Activated CD4-positive, alpha-beta T cell treated with anti-CD3 and anti-CD28 coated beads for 1 hour (primary cell): ENCODE data around the gene CSMD2.

ENCODE experiments used
- DNase-seq: peaks from one replicate; pipeline ENCODE4 v3.0.0-alpha.2; 2020

The CSMD2 gene

DNA sequence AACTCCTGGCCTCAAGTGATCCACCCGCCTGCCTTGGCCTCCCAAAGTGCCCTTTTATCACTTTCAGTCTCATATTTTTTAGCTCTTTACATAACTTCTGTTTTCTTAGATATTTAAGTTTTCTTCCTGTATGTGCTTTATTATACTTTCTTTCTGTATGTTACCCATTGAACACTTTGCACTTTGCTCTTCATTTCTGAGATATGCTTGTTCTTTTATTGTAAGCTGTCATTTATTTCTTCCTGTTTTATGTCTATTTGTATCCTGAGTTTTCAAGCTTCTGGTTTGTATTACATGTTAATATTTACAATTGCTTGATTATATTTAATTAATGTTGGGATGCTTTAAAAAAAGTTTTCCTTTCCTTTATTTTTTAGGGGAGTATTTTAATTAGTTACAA lies 656.9 kb downstream of the CSMD2 start:
- DNase-seq: no peak

DNA sequence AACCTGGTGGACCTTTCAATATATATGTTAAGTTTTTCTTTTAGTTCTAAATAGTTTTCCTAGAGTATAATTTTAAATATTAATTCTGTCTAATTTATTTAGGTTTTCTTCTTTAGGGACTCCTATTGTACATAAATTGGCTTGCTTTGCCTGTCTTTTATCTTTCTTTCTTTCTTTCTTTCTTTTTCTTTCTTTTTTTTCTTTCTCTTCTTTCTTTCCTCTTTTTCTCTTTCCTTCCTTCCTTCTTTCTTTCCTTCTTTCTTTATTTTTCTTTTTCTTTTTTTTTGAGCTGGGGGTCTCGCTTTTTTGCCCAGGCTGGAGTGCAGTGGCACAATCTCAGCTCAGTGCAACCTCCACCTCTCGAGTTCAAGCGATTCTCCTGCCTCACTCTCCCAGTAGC lies 657.4 kb downstream of the CSMD2 start:
- no peak for DNase-seq

DNA sequence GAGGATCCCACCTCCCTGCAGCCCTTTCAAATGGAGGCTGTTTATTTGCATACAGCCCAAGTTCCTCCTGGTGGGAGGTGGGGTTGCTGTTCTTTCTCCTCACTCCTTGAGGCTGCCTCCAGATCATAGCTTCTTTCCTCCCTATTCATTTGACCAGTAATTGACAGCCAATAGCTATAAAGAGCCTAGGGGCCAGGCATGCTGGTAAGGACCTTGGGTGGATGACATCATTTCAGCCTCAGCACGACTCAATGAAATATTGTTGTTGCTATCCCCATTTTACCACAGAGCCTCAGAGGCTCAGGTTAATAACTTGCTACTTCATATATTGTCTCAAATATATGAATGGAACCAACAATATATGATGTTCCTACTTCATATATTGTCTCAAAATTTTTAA lies 661.5 kb downstream of the CSMD2 start:
- no peak for DNase-seq

DNA sequence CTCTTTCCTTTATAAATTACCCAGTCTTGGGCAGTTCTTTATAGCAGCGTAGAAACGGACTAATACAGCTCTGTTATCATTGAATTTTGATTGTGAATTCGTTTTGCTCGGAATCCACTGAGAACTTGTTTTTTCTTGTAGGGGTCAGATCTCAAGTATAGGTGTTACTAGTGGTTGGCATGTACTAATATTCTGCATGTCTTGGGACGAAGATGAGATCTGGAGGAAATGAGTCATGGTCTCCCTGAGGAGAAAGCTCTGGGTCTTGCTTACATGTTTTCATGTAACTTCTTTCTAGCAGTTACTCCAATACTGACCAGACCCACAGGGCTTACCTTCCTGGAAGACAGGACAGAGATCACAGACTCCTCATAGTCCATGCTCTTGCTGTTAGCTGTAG lies 662.3 kb downstream of the CSMD2 start:
- no peak for DNase-seq

DNA sequence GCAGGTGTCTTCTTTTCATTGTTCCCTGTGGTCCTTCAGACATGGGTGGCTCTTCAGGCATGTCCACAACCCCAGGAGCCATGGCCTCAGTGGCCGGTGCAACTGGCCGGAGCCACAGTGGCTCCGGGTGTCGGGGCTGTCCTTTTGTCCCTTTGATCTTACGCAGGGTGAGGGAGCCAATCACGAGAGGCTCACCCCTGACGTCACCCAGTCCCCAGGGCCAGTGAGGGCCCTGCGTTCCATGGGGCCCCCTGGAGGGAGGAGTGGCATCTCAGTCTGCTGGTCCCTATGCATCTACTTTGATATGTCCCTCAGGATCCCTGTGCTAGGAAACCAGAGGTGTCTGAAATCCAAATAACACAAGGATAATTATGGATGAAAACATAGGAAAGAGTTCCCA lies 663.3 kb downstream of the CSMD2 start:
- DNase-seq: no peak

DNA sequence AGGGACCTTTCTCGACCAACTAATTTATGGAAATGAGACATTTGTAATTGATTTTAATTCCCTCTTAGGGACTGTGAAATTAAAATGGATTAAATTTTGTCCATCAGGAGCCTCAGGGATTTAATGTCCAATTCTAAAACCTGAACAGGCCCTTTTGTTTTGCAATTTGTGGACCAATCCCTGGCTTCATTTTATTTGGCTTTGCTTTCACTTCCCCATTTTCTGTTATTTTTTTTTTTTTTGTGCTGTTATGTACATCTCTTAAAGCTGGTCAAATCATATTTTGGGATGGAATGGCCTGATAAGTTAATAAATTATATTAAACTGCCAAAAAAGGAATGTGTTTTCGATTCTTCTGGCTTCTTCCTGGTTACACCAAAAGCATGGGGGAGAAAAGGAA lies 663.7 kb downstream of the CSMD2 start:
- DNase-seq: no peak

DNA sequence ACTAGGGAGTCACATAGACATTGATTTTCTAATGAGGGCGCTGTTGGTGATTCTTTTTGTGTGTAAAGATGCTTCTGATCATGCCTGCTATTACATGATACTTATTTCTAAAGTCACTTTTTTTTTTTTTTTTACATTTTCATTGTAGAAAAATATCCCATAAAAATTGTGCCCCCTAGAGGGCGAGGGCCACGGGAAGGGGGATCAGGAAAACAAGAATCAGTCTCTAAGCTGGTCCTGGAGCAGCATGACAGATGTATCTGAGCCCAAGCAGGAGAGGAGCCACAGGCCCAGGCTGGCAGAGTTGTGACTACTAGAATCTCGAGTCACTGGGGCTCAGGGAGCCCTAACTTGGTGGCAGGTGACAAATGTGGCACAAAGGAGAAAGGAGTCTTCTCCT lies 664.5 kb downstream of the CSMD2 start:
- no peak for DNase-seq

DNA sequence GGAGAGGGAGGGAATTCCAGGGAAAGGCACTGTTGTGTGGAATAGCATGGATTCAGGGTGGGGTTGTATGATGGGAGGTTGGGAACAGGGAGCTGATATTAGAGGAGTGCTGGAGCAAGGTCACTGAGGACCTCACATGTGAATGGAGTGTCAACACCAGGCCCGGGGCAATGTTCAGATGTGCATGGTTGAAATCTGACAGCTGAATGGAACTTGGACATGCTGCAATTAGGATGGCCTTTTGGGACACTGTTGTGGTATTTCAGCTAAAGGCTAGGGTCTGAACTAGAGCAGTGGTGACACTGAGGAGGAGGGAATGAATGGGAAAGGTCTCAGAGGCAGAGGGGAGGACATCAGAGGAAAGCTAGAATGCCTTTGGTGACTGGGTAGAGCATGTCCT lies 667.6 kb downstream of the CSMD2 start:
- DNase-seq: no peak

DNA sequence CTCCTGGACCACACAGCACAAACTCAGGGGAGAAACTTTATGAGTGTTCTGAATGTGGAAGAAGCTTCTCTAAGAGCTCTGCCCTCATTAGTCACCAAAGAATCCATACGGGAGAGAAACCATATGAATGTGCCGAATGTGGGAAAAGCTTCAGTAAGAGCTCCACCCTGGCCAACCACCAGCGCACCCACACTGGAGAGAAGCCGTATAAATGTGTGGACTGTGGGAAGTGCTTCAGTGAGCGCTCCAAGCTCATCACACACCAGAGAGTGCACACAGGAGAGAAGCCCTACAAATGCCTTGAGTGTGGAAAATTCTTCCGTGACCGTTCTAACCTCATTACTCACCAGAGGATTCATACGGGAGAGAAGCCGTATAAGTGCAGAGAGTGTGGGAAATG lies 670.1 kb downstream of the CSMD2 start:
- DNase-seq: no peak

DNA sequence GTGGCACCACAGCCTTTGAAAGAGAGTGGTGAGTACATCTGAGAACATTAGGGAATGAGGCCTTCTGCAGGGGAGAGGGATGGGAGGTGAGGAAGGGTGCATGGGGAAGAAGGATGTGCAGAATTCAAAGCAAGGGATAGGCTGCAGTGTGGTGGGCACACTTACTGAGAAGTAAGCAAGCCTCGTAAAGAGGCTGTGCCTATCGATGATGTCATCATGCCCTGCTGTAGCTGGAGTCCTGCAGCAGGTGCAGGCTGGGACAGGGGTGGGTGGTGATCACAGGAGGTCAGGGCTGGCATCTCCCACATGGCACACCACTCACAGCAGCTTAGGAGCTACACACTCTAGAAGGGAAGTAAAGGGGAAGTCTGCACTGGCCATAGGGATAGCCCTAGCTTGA lies 676.4 kb downstream of the CSMD2 start:
- no peak for DNase-seq

DNA sequence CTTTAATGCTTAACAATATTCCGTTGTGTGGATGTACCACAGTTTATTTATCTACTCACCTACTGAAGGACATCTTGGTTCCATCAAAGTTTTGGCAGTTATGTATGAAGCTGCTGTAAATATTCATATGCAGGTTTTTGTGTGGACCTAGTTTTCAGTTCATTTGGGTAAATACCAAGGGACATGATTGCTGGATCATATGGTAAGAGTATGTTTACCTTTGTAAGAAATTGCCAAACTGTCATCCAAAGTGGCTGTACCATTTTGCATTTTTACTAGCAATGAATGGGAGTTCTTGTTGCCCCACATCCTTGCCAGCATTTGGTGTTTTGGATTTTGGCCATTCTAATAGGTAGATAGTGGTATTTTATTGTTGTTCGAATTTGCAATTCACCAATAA lies 682.6 kb downstream of the CSMD2 start:
- DNase-seq: no peak

DNA sequence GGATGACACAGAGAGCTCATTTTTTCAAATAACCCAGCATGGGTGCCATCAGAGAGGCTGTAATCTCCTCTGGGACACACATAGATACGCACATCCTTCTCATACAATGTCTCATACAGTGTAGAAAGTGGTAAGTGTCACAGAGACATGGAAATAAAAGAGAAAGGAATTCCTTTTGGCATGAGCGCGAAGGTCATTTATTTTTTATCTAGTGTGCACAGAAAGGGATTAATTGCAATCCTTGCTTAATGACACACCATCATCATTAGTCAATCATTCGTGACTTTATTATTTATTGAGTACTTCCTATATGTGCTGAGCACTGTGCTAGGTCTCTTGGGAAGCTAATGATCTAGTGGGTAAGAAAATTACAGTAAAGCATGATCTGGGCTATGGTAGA lies 687.6 kb downstream of the CSMD2 start:
- DNase-seq: no peak

DNA sequence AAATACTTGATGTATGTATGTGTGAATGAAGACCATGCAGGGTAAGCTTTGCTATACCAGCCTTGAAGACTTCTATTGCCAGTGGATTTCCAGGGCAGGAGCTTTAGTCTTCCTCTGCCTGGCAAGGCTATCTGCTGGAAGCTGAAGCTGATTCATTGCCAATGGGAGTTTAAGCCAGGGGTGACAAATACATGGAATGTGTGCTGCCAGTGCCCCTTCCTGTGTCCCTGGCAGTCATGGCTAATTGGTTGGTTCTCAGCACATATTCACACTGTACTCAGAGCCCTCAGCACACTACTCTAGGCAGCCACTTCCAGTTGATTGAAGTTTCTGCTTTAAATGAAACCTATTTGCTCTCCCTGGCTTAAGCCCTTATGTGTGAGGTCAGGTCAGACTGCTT lies 691.1 kb downstream of the CSMD2 start:
- DNase-seq: no peak

DNA sequence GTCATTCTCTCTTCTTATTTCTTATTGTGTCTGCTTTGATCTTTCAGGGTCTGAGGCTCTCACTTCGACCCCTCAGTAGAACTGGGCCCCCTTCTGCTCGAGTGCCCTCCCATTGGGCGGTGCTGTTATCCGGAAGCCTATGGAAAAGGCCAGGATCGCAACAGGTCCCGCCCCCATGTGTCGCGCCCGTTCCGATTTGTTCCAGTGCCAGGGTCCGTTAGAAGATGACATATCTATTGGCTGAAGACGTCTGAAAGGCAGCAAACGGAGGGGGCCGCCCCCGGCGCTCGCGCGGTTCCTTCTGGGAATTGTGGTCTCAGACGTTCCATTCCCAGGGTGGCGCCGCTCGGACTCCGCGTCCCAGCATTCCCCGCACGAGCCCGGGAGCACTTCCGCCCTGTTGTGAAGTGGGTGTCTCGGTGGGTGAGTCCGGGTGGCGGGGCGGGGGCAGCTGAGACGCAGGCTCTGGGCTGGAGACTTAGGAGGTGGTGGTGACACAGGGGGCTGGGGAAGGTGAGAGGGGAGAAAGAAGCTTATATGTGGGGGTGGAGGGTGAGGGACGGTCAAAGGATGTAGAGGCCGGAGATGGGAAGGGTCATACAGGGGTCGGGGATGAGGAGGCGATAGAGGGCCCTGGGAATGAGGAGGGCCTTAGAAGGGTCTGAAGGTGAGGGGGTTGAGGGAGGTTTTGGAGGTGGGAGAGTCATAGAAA lies 692.6 kb downstream of the CSMD2 start, which contains the start of gene ZSCAN20:
TSS of gene ZSCAN20 (plus strand) at position 377 of the 712 bp plus-strand sequence. CDS start 6,644 bp downstream, outside the sequence.
- DNase-seq: peak; percentile 76

DNA sequence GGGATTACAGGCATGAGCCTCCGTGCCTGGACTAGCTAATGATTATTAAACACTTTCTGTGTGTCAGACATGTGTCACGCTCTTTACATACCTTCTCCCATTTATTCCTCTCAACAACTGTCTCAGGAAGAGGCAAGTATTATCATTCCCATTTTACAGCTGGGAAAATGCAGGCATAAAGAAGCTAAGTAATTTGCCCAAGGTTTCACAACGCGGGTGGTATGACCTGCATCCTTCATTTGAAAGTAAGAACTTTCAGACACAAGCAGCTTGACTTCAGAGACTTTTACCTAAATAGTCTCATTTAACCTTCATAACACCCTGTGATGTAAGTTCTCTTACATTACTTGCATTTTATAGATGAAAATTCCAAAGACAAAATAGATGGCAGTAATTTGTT lies 693.6 kb downstream of the CSMD2 start:
- DNase-seq: no peak

DNA sequence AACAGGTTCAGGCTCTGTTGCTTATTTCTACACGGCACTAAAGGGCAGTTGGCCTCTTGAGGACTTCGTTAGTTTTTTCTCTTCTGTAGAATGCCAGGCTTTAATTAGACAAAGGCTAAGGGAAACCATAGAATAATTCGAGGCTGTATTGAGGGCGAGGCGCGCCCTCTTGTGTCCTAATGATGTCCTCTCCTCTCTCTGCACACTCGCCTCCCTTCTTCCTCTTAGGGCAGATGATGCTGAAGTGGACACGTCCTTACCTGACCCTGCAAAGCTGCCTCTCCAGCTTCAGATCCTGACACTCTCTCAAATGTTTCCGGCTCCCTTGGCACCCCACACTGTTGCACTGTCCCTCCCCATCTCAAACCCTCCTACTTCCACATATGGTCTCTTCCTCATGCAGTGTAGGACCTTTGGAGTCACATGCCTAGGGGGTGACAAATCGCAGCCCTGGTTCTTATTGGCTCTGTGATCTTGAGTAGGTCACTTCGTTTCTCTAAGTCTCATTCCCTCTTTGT lies 694.5 kb downstream of the CSMD2 start:
- peak; percentile 32 for DNase-seq

DNA sequence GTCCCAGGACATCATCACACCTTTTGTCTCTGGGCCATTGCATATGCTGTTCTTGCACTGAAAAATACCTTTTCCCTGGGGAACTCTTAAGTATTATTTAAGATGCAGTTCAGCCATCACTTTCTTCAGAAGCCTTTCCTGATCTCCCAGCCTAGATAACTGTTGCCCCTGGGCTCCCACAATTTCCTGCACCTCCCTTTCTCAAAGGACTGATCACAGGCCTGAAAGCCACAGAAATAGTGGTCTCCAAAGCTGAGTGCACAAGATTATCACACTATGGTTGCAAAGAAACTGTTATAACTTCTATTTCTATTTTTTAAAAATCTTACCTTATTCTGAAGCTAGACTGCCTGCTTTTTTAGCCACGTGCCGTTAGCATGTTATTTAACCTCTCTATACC lies 695.3 kb downstream of the CSMD2 start:
- DNase-seq: no peak

DNA sequence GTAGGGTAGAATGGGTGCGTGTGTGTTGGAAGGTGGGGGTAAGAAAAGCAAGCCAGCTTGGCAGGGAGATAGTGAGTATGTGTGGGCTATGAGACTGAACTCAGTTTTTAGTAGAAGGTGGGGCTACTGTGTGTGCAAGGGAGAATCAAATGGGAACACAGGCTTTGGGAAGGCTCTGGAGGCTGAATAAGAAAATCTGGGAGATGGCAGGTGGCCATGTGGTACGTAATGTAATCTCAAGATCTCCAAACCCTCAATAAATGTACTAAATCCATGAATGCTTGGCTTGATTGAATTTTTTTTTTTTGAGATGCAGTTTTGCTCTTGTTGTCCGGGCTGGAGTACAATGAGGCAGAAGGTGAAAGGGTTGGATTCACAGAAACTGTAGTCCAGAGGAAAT lies 696.1 kb downstream of the CSMD2 start:
- DNase-seq: no peak

DNA sequence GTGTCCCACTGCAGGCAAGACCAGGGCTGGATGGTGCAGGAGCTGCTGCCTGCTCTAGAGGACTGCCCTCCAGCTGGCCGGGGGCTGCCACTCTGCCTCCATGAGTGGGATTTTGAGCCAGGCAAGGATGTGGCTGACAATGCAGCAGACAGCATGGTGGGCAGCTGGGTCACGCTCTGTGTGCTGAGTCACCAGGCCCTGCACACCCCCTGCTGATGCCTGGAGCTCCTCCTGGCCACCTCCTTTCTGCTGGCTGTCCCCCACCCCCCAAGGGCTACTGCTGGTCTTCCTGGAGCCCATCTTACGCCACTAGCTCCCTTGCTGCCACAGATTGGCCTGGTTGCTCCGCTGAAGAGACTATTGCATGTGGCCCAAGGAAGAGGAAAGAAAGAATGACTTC lies 696.5 kb downstream of the CSMD2 start:
- DNase-seq: no peak

DNA sequence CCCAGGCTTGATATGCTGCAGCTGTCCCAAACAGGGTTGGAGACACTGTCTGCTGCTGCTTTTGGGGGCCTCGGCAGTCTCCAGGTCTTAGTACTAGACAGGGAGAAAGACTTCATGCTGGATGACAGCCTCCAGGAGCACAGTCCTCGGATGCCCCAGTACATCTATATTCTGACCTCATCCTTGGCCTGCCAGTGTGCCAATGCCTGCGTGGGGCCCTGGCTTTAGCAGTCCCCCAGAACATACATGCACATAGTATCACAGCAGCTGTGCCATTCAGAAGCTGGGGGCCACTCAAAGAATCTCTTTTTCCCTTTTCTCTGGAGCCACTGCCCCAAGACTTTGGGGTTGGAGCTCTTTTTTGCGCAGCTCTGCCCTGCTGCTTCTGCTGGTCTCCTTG lies 697.0 kb downstream of the CSMD2 start:
- no peak for DNase-seq

DNA sequence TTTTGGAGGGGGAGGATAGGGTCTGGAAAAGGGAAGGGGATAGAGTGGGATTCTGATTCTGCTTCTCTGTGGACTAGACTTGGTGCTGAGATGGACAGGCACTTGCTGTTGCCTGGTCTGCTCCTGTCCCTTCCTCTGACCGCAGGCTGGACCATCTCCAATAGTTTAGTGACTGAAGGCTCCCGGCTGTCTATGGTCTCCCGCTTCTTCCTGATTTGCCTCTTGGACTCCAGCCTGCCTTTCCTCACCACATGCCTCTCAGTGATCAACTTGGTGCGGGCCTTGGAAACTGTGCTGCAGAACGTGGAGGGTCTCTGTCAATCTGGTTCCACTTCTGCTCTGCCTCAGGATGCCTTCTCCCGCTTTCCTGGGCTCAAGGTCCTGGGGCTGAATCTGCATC lies 698.9 kb downstream of the CSMD2 start:
- no peak for DNase-seq

DNA sequence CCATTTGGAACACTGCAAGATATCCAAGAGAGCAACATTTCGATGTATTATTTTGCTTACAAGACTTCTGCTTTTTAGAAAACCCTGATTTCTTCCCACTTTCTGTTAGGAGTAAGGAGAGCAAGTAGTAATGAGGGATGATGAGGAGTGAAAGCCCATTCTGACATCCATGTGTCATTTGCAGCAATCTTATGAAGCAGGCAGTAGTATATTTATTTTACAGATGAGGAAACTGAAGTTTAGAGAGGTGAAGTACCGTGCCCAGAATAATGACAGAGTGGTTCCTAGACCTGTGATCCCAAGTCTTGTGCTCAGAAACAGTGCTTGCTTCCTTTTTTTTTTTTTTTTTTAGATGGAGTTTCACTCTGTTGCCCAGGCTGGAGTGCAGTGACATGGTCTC lies 699.7 kb downstream of the CSMD2 start:
- no peak for DNase-seq

DNA sequence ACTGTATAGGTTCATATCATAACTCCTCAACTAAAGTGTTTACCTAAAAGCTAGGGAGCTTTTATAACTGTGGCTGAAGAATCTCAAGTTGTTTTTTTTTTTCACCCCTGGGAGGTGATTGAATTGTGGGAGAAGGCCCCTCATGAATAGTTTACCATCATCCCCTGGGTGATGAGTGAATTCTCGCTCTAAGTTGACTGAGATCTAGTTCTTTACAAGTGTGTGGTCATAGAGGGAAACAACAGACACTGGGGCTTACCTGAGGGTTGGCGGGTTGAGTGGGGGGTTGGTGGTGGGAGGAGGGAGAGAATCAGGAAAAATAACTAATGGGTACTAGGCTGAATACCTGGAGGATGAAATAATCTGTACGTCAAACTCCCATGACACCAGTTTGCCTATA lies 700.5 kb downstream of the CSMD2 start:
- DNase-seq: no peak
